Iris pigment epithelial cell (primary cell): ENCODE data around the gene SLC6A12.
A peak's percentile ranks its signal among the peaks of the same experiment; 100 is the strongest.

ENCODE experiments used
- DNase-seq: peaks from one replicate; pipeline ENCODE4 v3.0.0-alpha.2; 2011; ENCODE audit warnings: low read depth

Gene SLC6A12

DNA sequence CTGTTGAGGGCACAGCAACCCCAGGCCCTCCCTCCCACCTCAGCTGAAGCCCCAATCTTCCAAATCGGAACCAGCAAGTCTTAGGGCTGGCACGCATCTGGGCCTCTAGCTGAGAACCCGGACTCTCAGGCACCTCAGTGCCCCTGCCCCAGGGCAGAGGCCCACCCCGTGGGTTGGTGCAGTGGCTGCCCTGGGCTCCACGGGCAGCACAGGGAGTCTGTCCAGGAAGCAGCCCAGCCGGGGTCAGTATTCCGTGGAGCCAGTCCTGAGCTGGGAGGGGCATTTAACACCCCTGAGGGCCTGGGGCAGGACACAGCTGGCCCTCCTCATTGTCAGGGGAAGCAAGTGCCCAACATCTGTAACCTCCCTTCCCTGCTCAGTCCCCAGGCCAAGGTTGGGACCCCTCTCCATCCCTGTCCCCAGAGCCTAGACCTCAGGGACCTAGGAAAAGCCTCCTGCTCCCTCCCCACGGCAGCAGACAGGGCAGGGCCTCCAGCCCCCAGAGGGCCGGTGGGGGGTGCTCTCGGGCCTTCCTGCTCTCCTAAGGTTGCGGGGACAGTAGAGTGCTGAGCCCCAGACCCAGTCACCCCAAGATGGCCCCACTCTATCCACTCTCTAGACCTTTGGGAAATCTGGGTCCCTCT lies 36.5 kb downstream of the SLC6A12 start:
- DNase-seq: no peak

DNA sequence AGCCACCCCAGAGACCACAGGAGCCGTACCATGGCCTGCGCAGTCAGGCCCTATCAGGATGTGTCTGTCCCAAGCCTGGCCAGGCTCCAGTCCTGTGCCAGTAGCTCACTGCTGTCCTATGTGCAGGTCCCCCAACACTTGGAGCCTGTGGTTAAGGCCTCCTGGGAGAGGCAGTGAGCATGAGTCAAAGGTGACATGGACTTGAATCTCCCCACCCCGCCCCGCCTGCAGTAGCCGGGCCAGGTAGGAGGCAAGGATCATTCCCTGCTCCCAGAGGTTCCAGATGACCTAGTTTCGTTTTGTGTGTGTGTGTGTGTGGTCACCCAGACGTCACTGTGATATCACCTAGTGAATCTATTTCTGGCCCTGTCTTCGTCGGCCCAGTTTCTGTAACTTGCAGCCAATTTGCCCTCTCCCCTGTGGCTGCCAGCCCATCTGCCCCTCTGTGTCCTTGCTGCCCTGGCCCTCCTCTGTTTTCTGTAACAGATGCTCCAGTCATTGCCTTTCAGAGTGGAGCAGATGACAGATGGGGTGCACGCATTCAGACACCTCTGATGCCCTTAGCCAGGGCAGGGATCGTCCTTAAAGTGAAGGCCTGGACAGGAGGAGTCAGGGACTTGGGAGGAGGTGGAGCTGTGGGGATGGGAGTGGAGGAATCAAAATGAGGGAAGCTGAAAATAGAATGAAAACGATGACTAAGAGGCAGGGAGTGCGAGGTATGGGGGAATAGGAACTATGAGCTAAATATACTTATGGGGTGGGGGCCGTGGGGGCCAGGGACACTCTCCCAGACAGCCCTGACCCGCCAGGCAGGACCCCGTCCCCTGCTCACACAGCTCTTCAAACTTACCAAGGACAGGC lies 37.4 kb downstream of the SLC6A12 start:
- peak; percentile 20 for DNase-seq

DNA sequence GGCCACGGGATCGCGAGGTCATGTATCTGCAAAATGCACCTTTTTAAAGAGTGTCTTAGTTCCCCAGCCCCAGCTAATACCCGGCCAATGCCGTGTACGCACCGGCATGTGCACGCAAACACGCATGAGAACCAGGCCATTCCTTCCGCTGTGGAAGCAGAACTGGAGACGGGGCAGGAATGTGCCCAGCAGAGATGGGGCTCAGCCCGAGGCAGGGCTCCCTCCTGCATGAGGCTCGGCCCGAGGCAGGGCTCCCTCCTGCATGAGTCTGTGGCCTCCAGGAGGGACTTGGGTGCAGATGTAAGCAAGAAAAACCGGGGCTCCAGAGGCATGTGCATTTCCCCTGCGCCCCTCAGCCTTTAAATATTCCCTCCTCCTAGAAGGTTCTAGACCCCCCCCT lies 38.2 kb downstream of the SLC6A12 start:
- no peak for DNase-seq

DNA sequence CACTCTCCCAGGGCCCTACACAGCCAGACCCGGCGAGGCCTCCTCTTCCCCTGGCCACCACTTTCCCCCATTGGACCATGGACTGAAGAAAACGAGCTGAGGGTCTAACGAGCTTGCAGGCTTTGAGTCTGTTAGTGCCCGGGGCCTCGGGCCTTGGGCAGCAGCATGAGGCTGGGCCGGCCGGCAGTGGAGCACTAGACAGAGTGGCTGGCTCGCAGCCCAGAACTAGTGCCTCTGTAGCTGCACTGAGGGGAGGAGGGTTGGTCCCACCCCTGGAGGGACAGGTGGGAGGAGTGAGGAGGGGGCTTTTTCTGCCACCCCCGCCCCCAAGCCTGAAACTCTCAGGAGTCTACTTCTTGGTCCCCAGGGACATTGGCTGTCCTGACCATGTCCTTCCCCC lies 38.7 kb downstream of the SLC6A12 start:
- peak; percentile 6 for DNase-seq

DNA sequence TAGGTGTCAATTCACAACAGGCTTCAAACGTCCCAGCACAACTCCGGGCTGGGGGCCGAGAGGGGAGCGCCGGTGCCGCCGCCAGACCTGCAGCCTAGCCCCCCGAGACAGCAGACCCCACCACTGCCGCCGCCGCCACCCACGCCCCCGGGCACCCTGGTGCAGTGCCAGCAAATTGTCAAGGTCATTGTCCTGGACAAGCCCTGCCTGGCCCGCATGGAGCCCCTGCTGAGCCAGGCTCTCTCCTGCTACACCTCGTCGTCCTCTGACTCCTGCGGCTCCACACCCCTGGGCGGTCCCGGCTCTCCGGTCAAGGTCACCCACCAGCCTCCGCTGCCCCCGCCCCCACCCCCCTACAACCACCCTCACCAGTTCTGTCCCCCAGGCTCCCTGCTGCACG lies 39.4 kb downstream of the SLC6A12 start:
- no peak for DNase-seq

DNA sequence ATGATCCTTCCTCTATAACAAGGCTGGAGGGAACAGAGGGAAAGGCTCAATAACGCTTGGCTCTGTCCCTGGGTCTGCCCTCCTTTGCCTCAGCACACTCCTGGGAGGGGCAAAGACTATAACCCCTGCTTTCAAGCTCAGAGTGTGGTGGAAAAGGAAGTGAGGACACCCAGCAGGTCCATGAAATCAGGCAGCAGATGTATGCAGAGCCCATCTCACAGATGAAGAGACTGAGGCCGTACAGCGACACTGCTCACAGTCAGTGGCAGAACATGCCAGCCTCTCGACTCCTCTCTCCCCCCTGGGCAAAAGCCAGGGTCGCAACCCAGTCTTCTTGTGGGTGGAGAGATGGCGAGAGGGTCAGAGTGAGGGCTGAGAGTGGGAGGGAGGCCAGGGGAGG lies 39.8 kb downstream of the SLC6A12 start:
- DNase-seq: no peak

DNA sequence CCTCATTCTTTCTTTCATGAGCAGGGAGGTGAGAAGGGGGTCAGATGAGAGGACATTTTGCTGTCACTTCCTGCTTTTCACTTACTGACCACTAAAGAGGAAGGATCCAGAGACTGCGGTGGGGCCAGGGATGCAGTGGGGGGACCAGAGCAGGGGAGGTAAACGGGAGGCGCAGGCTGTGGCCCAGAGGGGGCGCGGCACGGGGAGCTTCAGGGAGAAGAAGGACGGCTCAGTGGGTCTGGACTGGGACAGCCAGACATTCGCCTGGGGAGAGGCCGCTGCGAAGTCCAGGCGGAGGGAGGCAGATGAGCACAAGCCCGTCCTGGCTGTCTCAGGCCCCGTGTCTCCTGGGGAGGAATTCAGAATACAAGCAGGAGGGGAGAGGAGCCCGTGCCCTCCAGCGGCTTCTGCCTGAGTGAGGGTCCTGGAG lies 41.2 kb downstream of the SLC6A12 start:
- DNase-seq: no peak

DNA sequence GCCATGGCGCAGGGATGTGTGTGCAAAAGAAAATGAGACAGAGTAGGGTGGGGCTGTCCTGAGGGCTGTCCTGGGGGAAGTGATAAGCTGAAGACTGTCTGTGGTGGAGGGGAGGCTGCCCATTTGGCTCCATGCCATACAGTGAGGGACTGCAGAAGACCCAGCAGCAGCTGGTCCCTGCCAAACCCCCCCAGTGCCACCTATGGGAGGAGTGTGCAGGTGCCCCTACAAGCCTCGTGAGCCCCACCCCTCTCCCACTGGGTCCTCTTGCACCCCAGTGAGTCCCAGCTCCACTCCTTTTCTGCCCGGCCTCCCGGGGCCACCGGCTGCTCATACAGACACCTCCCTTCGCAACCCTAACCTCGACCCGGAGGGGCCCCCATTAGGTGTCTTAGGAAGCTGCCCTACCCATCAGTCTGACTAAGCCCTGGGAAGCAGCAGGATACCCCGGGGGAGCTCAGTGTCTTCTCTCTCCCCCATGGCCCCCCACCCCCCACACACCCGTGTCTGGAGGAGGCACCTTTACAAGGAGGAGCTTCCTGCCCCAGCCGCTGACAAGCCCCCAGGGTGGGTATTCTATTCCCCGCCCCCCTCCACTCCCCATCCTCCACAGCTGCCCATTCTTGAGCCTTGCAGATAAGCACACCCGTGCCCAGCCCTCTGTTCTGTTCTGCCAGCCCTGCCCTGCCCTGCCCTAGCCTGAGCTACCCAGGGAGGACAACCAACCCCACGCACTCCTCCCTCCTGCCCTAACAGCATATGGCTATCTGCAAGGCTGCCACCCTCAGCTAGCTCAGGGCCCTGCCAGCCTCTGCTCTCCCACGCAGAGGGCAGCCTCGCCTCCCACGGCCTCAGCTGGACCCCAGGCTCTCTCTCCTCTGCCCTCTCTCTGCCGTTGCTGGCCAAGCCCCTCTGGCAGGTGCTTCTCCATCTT lies 41.9 kb downstream of the SLC6A12 start:
- DNase-seq: no peak

DNA sequence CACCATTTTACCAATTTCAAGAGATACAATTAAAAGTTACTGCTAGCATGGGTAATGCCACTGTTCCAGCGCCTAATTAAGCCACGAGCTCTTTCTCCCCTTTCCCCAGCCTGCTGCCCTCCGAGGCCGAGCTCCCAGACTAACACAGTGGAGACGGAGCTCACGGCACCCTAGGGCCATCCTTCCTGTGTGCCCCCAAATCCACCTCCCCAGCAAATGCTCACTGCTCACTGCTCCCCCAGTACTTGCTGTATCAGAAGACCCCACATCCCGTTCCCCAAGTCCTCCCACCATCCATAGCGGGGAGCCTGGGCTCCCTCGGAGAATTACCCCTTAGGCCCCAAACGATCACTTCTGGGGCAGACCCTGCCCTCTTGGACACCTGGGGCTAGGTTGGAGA lies 42.7 kb downstream of the SLC6A12 start:
- DNase-seq: no peak

DNA sequence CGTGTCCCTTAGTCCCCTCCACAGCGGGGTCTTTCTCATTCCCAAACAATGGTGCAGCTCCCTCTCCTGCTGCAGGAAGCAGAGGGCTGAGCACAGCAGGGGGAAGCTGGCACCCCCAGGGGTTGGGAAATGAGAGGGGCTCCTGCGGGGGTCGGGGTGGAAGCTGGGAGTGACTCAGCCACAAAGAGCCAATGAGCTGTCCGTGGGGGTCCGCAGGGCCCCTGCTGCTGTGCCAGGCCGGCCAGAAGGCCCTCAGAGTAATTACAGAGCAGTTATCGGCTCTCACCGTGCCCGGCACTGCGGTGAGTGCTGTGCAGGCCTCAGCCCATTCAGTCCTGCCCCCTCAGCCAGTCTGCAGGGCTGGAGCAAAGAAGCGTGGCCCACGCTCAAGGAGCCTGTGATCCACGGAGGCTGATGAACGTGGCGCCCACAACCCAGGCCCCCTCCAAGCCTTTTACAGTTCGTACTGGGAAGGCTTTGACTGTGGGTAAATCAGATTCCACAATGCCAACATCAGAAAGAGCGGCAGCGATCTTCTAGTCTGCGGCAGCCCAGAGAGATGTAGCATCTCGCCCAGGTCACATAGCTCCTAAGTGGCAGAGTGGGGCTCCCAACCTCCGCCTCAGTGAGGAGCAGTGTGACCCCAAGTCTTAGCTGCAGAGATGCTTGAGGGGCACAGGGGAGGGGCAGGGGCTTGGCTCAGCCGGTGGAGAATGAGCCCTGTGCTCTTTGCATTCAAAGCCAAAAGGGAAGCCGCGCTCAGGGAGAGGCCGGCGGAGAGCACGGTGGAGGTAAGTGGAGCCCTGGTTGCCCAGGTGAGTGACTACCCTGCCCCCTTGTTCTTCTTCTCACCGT lies 43.4 kb downstream of the SLC6A12 start:
- no peak for DNase-seq

DNA sequence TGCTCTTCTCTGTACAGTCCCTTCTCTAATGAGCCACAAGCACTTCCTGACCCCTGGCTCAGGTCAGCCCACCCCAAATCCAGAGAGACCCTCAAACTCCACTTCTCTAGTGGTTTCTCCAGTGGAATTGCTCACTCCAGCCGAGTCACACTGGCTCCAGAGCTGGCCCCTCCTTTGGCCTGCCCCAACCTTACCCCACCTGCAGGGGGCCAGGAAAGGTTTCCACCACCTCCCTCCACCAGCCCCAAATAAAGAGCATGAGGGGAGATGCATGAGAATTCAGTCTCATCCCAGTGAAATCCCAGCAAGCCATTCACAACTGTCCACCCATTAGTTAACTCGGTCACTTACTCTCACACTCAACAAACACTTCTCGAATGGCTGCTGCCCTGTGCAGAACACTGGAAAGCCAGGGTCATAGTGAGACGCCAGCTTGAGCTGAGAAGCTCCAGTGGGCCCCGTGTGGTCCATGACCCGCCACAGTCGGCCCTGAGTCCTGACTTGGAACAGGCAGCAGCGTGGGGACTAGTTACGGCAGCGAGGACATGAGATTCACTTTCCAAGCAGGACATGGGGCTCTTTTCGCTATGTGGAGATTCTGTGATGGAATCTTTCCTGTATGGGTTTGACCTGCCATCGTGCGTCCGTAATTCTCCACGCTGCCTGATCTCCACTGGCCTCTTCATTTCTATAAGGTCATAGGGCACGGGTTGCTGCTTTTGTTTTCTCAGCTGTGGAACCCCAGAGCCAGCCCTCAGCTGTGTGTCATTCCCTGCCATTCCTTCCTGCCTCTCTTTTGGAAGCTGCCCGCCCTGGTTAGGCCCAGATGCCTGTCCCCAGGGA lies 44.2 kb downstream of the SLC6A12 start:
- no peak for DNase-seq

DNA sequence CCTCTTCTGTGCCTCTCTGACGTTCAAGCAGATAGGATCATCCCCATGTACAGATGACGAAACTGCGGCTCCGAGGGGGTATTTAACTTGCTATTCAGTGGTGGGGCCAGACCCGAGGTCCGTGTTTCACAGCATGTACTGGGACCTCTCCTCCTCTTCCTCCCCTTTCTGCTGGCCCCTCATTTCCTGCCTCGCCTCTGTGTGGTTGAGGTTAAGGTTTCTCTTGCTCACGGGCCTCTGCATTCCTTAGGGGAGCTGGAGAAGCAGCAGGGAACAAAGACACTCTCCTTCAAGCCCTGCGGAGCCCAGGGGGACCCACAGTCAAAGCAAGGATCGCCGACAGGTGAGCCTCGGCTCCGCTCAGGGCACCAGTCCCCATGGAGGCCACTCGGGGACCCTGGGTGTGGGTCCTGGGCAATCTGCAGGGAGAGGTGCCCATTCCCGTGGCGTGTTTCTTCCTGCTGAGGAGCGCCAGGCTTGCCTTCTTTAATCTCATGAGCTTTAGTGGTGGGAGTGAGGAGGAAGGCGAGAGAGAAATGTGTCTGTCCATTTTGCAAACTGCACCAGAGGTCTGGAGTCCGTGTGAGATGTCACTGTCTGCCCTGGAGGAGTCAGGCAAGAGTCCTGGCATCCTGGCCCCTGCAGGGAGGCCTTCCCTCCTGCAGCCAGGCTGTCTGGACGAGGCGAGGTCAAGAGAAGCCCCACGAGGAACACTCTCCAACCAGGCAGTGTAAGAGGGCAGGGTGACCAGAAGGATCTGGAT lies 45.0 kb downstream of the SLC6A12 start:
- DNase-seq: no peak

DNA sequence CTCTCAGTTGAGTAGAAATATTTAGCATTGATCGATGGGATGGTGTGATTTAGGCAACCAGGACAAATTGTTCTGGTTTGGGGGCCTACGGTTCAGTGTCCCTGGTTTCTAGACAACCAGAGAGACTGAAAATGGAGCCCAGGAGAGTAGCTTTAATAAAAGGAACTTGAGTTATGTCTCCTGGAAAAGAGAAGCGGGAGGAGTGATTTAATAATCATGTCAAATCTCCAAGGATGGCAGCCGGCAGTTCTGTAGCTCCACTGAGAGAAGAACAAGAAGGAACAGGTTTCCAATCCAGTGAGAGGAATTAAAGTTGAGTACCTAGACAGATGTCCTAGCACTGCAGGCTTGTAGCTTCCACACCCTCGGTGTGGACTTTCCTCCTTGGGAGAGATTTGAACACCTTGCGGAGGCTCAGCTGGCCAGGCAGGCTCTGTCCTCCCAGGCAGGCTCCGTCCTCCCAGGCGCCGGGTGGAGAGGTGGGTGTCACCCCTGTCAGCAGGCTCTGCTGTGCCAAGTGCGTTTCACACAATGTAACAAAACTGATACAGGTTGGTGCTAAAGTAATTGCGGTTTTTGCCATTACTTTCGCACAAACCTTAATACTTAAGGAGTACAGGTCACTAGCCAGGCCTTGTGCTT lies 45.9 kb downstream of the SLC6A12 start:
- no peak for DNase-seq

DNA sequence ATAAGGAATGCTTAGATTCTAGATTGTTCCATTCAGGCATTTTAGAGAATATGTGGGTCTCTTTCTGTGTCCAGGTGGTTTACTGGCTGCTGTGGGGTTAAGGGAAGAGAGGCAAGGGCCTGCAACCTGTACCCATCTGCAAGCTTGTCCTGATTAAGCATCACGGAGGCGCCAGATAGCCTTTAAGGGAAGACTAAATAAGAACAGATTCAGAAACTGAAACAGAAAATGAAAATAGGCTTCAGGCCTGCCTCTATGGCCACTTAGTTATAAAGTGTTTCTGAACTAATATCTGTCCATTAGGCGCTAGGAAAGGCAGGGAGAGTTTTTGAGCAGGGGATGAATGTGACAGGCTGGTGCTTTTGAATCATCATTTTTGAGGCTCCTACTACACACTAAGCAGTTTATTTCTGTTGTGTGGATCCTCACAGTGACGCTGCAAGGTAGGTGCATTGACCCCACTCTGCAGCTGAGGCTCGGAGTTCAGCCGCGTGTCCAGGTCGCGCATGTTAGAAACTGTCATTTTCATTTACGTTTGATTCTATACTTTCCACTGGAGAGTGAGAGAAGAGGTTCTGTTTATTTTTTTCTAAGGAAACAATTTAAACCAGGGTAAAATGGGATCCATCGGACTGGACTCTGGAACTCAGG lies 47.4 kb downstream of the SLC6A12 start:
- no peak for DNase-seq

DNA sequence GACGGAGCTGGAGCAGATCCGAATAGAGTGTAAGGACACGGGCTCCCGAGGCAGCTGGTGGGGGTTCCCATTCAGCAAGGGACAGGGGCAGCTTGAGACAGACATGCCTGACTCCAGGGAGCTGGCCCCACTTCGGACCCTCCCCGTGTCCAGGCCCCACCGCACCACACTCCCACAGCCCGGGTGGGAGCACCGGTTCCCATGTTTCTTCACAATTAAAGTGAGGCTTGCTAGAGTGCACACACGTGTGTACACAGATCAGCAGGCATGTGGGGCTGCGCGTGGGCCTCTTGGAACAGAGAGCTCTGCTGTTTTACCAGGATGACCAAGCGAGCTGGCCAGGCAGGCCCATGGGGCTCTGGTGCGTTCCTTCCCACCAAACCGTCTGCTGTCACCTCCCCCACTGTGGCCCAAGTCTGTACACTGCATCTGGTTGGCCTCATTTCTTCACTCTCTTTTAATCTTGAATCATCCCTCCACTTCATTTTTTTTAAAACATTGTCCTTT lies 48.0 kb downstream of the SLC6A12 start:
- no peak for DNase-seq

DNA sequence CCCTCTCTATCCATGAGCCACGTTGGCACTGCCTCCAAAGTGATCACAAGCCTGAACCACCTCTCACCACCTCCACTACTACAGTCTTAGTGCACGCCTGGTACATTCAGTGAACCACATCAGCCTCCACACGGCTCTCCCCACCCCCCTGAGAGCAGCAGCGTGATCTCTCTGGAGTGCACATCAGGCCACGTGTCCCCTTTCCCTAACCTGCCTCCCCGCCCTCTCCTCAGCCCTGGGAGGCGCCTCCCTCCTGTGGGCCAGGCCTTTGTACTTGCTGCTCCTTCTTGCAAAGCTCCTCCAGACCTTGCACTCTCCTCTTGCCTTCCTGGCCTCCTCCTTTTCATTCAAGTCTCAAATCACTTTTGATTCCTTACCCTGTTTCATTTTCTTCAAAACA lies 49.8 kb downstream of the SLC6A12 start:
- DNase-seq: no peak

DNA sequence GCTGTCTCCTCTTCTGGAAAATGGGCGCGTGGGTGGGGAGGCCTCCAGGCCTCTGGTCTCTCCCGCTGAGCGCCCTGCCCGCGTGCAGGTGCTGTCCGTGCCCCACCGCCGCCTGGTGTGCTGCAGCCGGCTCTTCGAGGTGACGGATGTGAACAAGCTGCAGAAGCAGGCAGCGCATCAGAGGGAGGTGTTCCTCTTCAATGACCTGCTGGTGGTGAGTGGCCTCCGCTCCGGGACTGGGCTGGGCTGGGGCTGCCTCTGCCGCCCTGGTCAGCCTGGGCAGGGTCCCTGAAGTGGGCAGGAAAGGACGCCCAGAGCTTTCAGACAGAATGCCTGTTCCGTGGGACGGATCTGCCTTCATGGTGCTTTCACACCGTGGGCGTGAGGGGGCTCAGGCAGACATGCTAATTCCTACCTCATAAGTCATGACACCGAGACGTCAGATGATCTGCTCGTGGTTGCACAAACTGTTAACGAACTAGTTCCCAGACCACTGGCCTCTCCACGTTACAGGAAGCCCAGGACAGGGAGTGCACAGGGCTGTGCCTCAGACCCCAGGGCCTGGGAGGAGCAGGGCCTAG lies 50.5 kb downstream of the SLC6A12 start:
- DNase-seq: no peak
